Gastrocnemius medialis (tissue), 4 donors: ENCODE data around the gene RAB6B. TPM values are rescaled to one million over a fixed set of nuclear protein-coding genes. Genes with fewer than 3 reads are reported as not detected.

Experiments
- ATAC-seq, 2 donors: fragments of 150-250 bp; one replicate each; pipeline ENCODE4 v1.9.1; 2016
- DNase-seq, 2 donors: peaks; one replicate each; pipeline ENCODE4 v3.0.0-alpha.2; 2019
- H3K27ac ChIP-seq, 4 donors: fragments of 200-600 bp; sonication (generic); 1 replicate in 1 of 4; 2 replicates in 3 of 4; pipeline ENCODE4 v1.5.1; 2016 to 2018; ENCODE audit warnings: mild to moderate bottlenecking in 2 of 4, moderate library complexity in 1 of 4
- H3K27me3 ChIP-seq, 3 donors: fragments of 200-600 bp; sonication (generic) in 2 of 3; 1 replicate in 1 of 3; 2 replicates in 2 of 3; pipeline versions ENCODE4 v1.5.1 to v1.6.0; 2016 to 2019; ENCODE audit warnings: mild to moderate bottlenecking in 1 of 3, moderate library complexity in 1 of 3
- H3K36me3 ChIP-seq, 2 donors: fragments of 200-600 bp; sonication (generic) in 1 of 2; one replicate each; pipeline ENCODE4 v1.5.1; 2017 to 2018
- H3K4me1 ChIP-seq, 2 donors: fragments of 200-600 bp; sonication (generic) in 1 of 2; one replicate each; pipeline ENCODE4 v1.5.1; 2016 to 2017; ENCODE audit warnings: mild to moderate bottlenecking in 2 of 2
- H3K4me3 ChIP-seq, 4 donors: fragments of 200-600 bp; sonication (generic) in 3 of 4; 1 replicate in 1 of 4; 2 replicates in 3 of 4; pipeline ENCODE4 v1.5.1; 2016 to 2019; ENCODE audit warnings: mild to moderate bottlenecking in 2 of 4
- H3K9me3 ChIP-seq, 3 donors: fragments of 200-600 bp; sonication (generic) in 2 of 3; 1 replicate in 1 of 3; 2 replicates in 2 of 3; pipeline ENCODE4 v1.5.1; 2016 to 2019
- CTCF ChIP-seq, 5 experiments: fragments of 450-650 bp in 3 of 5; fragments of 200-600 bp in 2 of 5; sonication (generic) in 2 of 5; IDR thresholded peaks in 4 of 5; conservative IDR thresholded peaks in 1 of 5; 1 replicate in 4 of 5; 2 replicates in 1 of 5; pipeline ENCODE4 v1.5.1; 2016 to 2019; ENCODE audit warnings: antibody characterized with exemption in 5 of 5, mild to moderate bottlenecking in 3 of 5, moderate library complexity in 3 of 5
- POLR2A ChIP-seq, 2 donors: fragments of 450-650 bp; IDR thresholded peaks; one replicate each; pipeline ENCODE4 v1.6.1; 2017; ENCODE audit warnings: antibody characterized with exemption in 2 of 2, mild to moderate bottlenecking in 2 of 2, moderate library complexity in 2 of 2
- in situ Hi-C, 4 donors: fragments of 200-750 bp; cut with MboI; loops; one replicate each; pipeline versions ENCODE4 v1.15.0 to v1.8.0; 2017; ENCODE audit warnings: low sequenced_read_pairs in 4 of 4
- intact Hi-C: fragments of 100-400 bp; cut with DNase I; formaldehyde crosslinking; loops from one replicate; pipeline ENCODE4 v1.15.1; 2023; ENCODE audit warnings: low total_unique reads
- total RNA-seq, 4 donors: library from RNA; depleted of rRNA; stranded (reverse); fragments of >200 nt; gene quantifications; one replicate each; pipeline versions ENCODE4 v1.1.0 to v1.2.3, GENCODE V29; 2016

The RAB6B gene
- total RNA-seq, 4 donors from 2014 or later = 0.31 to 1.1 (median 0.72) TPM

GRCh38 chr3:133892541-133893231 lies 3.0 kb downstream of the RAB6B start:
- no peak overlapping the region for H3K4me3 ChIP-seq
- no peaks in the 10 kb centered on the region for H3K9me3 ChIP-seq
- in situ Hi-C loops (no loop called here), intact Hi-C loops (no loop called here)
- H3K36me3 ChIP-seq = no peaks in the 10 kb centered on the region
- H3K27ac ChIP-seq = no peak overlapping the region
- DNase-seq (no peak), ATAC-seq (no peak)
- H3K4me1 ChIP-seq = no peaks in the 10 kb centered on the region
- H3K27me3 ChIP-seq = peaks cover 0 to 4% (median 0%) of the 10 kb centered on the region in 3 donors
- TF ChIP-seq CTCF (IDR thresholded peaks at IDR 0.05 in 4 of 5, conservative IDR thresholded peaks at IDR 0.05 in 1 of 5) (no peak), POLR2A (IDR thresholded peaks at IDR 0.05) (no peak)

- intact Hi-C loops = no loop called here
Measured at GRCh38 chr3:133891662-133892378, 3.9 kb downstream of the RAB6B start.

GRCh38 chr3:133890972-133891644 lies 4.6 kb downstream of the RAB6B start:
- no peak for DNase-seq
- intact Hi-C loops = no loop called here
- Histone ChIP-seq H3K27ac (no peak overlapping the region), H3K4me3 (no peak overlapping the region), H3K9me3 (no peaks in the 10 kb centered on the region), H3K27me3 (no peaks in the 10 kb centered on the region), H3K36me3 (no peaks in the 10 kb centered on the region), H3K4me1 (no peaks in the 10 kb centered on the region)
- ATAC-seq = no peak
- TF ChIP-seq CTCF (IDR thresholded peaks at IDR 0.05 in 4 of 5, conservative IDR thresholded peaks at IDR 0.05 in 1 of 5) = no peak
- no peak for TF ChIP-seq POLR2A (IDR thresholded peaks at IDR 0.05)
- in situ Hi-C loops = no loop called here

More at GRCh38 chr3:133891662-133892378, 3.9 kb downstream of the RAB6B start:
- Histone ChIP-seq H3K27ac (no peak overlapping the region), H3K36me3 (no peaks in the 10 kb centered on the region), H3K9me3 (no peaks in the 10 kb centered on the region), H3K27me3 (no peaks in the 10 kb centered on the region), H3K4me3 (no peak overlapping the region), H3K4me1 (no peaks in the 10 kb centered on the region)
- TF ChIP-seq POLR2A (IDR thresholded peaks at IDR 0.05) (no peak), CTCF (IDR thresholded peaks at IDR 0.05 in 4 of 5, conservative IDR thresholded peaks at IDR 0.05 in 1 of 5) (no peak)
- in situ Hi-C loops = no loop called here
- DNase-seq = no peak
- no peak for ATAC-seq

- intact Hi-C loops = no loop called here
- Histone ChIP-seq H3K9me3 (no peaks in the 10 kb centered on the region), H3K36me3 (no peaks in the 10 kb centered on the region), H3K4me3 (no peak overlapping the region), H3K4me1 (no peaks in the 10 kb centered on the region), H3K27me3 (no peaks in the 10 kb centered on the region), H3K27ac (no peak overlapping the region)
- in situ Hi-C loops = no loop called here
- DNase-seq (no peak), ATAC-seq (no peak)
- TF ChIP-seq CTCF (IDR thresholded peaks at IDR 0.05 in 4 of 5, conservative IDR thresholded peaks at IDR 0.05 in 1 of 5) = no peak
Measured at GRCh38 chr3:133890037-133890436, 5.6 kb downstream of the RAB6B start.
